Psoas muscle (tissue), 8 donors: ENCODE data around the gene OXA1L. TPM values are rescaled to one million over a fixed set of nuclear protein-coding genes. Genes with fewer than 3 reads are reported as not detected.
A peak's percentile ranks its signal among the peaks of the same experiment; 100 is the strongest.
"Not testable (repeated sequence)": the region's sequence is repeated elsewhere in the genome, so short reads cannot be mapped to it uniquely, and the experiment has no call there.

Experiments used
- ATAC-seq, 4 donors: fragments of 200-7000 bp; cut with Tn5 transposase; one replicate each; pipeline ENCODE4 v1.9.1; 2020; ENCODE audit warnings: moderate library complexity in 3 of 4, mild to moderate bottlenecking in 2 of 4
- DNase-seq, 2 donors: peaks; one replicate each; pipeline ENCODE4 v3.0.0-alpha.2; 2020
- H3K27ac ChIP-seq: fragments of 200-600 bp; one replicate; pipeline ENCODE4 v1.8.0; 2022
- H3K27me3 ChIP-seq, 3 donors: fragments of 200-600 bp in 1 of 3; one replicate each; pipeline versions ENCODE4 v1.6.1 to v1.8.0; 2013 to 2022; ENCODE audit warnings: low read length in 2 of 3, mild to moderate bottlenecking in 2 of 3, moderate library complexity in 1 of 3; ENCODE audit not compliant: insufficient read depth in 3 of 3
- H3K36me3 ChIP-seq, 2 donors: fragments of 200-600 bp in 1 of 2; one replicate each; pipeline versions ENCODE4 v1.6.1 to v1.8.0; 2013 to 2022; ENCODE audit warnings: low read depth in 1 of 2, mild to moderate bottlenecking in 1 of 2, moderate library complexity in 1 of 2; ENCODE audit not compliant: insufficient read depth in 1 of 2
- H3K4me1 ChIP-seq: fragments of 200-600 bp; one replicate; pipeline ENCODE4 v1.8.0; 2022
- H3K4me3 ChIP-seq: fragments of 200-600 bp; one replicate; pipeline ENCODE4 v1.8.0; 2022; ENCODE audit warnings: mild to moderate bottlenecking
- H3K9me3 ChIP-seq: fragments of 200-600 bp; one replicate; pipeline ENCODE4 v1.8.0; 2022
- CTCF ChIP-seq: fragments of 200-600 bp; IDR thresholded peaks from one replicate; pipeline ENCODE4 v1.8.0; 2022; ENCODE audit warnings: antibody characterized with exemption
- WGBS, 3 donors: extraction: QIAGEN DNeasy Blood & Tissue Kit; methylation state at CpG; one replicate each; pipeline versions ENCODE4 v1.1.6 to v1.1.7; 2013; 5-methylcytosine and 5-hydroxymethylcytosine counted together
- intact Hi-C, 2 donors: fragments of 100-400 bp; cut with DNase I; formaldehyde crosslinking; loops; one replicate each; pipeline versions ENCODE4 v1.11.0 to v1.14.2; 2022
- long read RNA-seq, 2 donors: library from polyadenylated mRNA; unstranded; transcript quantifications; one replicate each; pipeline ENCODE4 v2.0.0, GENCODE V29; 2021
- polyA plus RNA-seq, 3 donors: library from polyadenylated mRNA; stranded (reverse); fragments of 200-250 nt; gene quantifications; one replicate each; pipeline ENCODE4 v1.2.3, GENCODE V29; 2013
- total RNA-seq, 4 donors: library from RNA; stranded (reverse); fragmentation: NEBNext Ultra II Directional in 2 of 4; extraction: Animal tissue kit (Norgen Biotek cat#: 25700) in 2 of 4; gene quantifications; one replicate each; pipeline versions ENCODE4 v1.2.1 to v1.2.4, GENCODE V29; 2021 to 2023
- donor health status: healthy with polysubstance abuse.
- donor health status: DM: no; HTN: no; CAD: no; lungs with moderate emphysema.
- donor health status: Bipolar disorder and iron deficiency.
- donor health status: healthy.
- donor health status: DM: yes; HTN: yes; CAD: no.
- donor health status: DM: no; HTN: no; CAD: no.
- donor health status: DM: no; HTN: no; CAD: no.
- donor health status: DM: yes; HTN: yes; CAD: no.

The OXA1L gene
- total RNA-seq (100 to 1,000 TPM in 3 of 4 donors, 10 to 100 TPM in 1; 90.7 to 151 (median 131) TPM), polyA plus RNA-seq (100 to 1,000 TPM; 115 to 168 (median 158) TPM)
- long read RNA-seq, donor 1, transcript OXA1L-201 (10 exons, 1,719 nt), result major isoform, 57 of 65 reads
- long read RNA-seq, donor 1, partial matches to known transcripts, result 5 of 65 reads
- long read RNA-seq, donor 1, other reads (novel, unspliced or antisense), result 3 of 65 reads
- long read RNA-seq, donor 2, transcript OXA1L-201 (10 exons, 1,719 nt), result major isoform, 158 of 178 reads
- long read RNA-seq, donor 2, partial matches to known transcripts, result 14 of 178 reads
- long read RNA-seq, donor 2, other reads (novel, unspliced or antisense), result 6 of 178 reads

- DNase-seq (peak; percentile 98), ATAC-seq (peak; percentile 95 to 98 (median 96))
- Histone ChIP-seq H3K27ac (peak within 1 kb of the TSS; percentile 89), H3K9me3 (peaks cover 6% of the 10 kb centered on the region), H3K4me1 (peaks cover 12% of the 10 kb centered on the region), H3K36me3 (peaks cover 21 to 44% of the 10 kb centered on the region in 2 donors), H3K4me3 (peak within 1 kb of the TSS; percentile 92), H3K27me3 (no peaks in the 10 kb centered on the region)
- TF ChIP-seq CTCF, result no peak
- 0% methylated on average over 56 of the region's 56 CpGs for WGBS, 3 donors
- intact Hi-C loops, result no loop called here
Measured at GRCh38 chr14:22766457-22767322, at the start of gene OXA1L. Gene OXA1L (plus strand): TSS chr14:22766688. CDS start chr14:22766702, 14 bp downstream.

- TF ChIP-seq CTCF, result no peak
- WGBS, 3 donors, result 76 to 80% (median 77%) methylated on average over 4 of the region's 4 CpGs
- intact Hi-C loops, result no loop called here
Measured at GRCh38 chr14:22718091-22718490, 48.4 kb upstream of the OXA1L start.

GRCh38 chr14:22721213-22721612, 45.3 kb upstream of the OXA1L start:
- no peak for TF ChIP-seq CTCF
- H3K36me3 ChIP-seq, result no peaks in the 10 kb centered on the region
- peaks cover 5% of the 10 kb centered on the region for H3K9me3 ChIP-seq
- peaks cover 0 to 5% (median 0%) of the 10 kb centered on the region in 3 donors for H3K27me3 ChIP-seq
- intact Hi-C loops, result no loop called here
- ATAC-seq (no peak), DNase-seq (no peak)
- H3K27ac ChIP-seq, result no peak overlapping the region
- 63 to 68% (median 67%) methylated on average over 2 of the region's 2 CpGs for WGBS, 3 donors
- H3K4me3 ChIP-seq, result no peak overlapping the region
- H3K4me1 ChIP-seq, result no peaks in the 10 kb centered on the region

More at GRCh38 chr14:22718091-22718490, 48.4 kb upstream of the OXA1L start:
- DNase-seq, result no peak
- ATAC-seq, result no peak
- H3K4me3 ChIP-seq, result no peak overlapping the region
- H3K27ac ChIP-seq, result no peak overlapping the region
- no peaks in the 10 kb centered on the region for H3K36me3 ChIP-seq
- H3K4me1 ChIP-seq, result no peaks in the 10 kb centered on the region
- peaks cover 0 to 16% (median 7%) of the 10 kb centered on the region in 3 donors for H3K27me3 ChIP-seq
- H3K9me3 ChIP-seq, result peaks cover 5% of the 10 kb centered on the region

GRCh38 chr14:22723815-22724214, 42.7 kb upstream of the OXA1L start:
- Histone ChIP-seq H3K36me3 (no peaks in the 10 kb centered on the region), H3K4me3 (no peak overlapping the region), H3K4me1 (no peaks in the 10 kb centered on the region), H3K9me3 (peaks cover 5% of the 10 kb centered on the region), H3K27me3 (peaks cover 0 to 5% (median 0%) of the 10 kb centered on the region in 3 donors), H3K27ac (no peak overlapping the region)
- intact Hi-C loops, result no loop called here
- WGBS, 3 donors, result 55 to 70% (median 60%) methylated on average over 1 of the region's 1 CpG
- TF ChIP-seq CTCF, result no peak
- no peak for DNase-seq
- no peak for ATAC-seq

- H3K9me3 ChIP-seq, DNase-seq, ATAC-seq, H3K27me3 ChIP-seq, intact Hi-C loops, H3K4me3 ChIP-seq, H3K36me3 ChIP-seq, H3K27ac ChIP-seq, H3K4me1 ChIP-seq: not testable (repeated sequence)
- WGBS, 3 donors, result 59 to 71% (median 66%) methylated on average over 8 of the region's 8 CpGs
Measured at GRCh38 chr14:22724847-22725246, 41.6 kb upstream of the OXA1L start.

GRCh38 chr14:22725374-22725773, 41.1 kb upstream of the OXA1L start:
- H3K27me3 ChIP-seq, H3K36me3 ChIP-seq, DNase-seq, intact Hi-C loops, ATAC-seq, H3K4me1 ChIP-seq, H3K4me3 ChIP-seq, H3K27ac ChIP-seq, H3K9me3 ChIP-seq: not testable (repeated sequence)
- WGBS, 3 donors, result 19 to 33% (median 25%) methylated on average over 3 of the region's 3 CpGs
